Stomach smooth muscle (tissue), 2 donors: ENCODE data around the gene ZNF469.

ENCODE experiments used
- H3K27ac ChIP-seq: one replicate; pipeline ENCODE4 v1.7.0; 2013; ENCODE audit warnings: mild to moderate bottlenecking, low read length, inconsistent platforms
- H3K27me3 ChIP-seq, 2 donors: one replicate each; pipeline ENCODE4 v1.7.0; 2013; ENCODE audit warnings: low read length in 2 of 2; ENCODE audit not compliant: insufficient read depth in 2 of 2, control insufficient read depth in 1 of 2
- H3K36me3 ChIP-seq, 2 donors: one replicate each; pipeline ENCODE4 v1.7.0; 2013; ENCODE audit warnings: low read length in 2 of 2; ENCODE audit not compliant: control insufficient read depth in 2 of 2, insufficient read depth in 2 of 2
- H3K4me1 ChIP-seq: one replicate; pipeline ENCODE4 v1.7.0; 2013; ENCODE audit warnings: low read length; ENCODE audit not compliant: control insufficient read depth, insufficient read depth
- H3K4me3 ChIP-seq, 2 donors: one replicate each; pipeline ENCODE4 v1.7.0; 2013; ENCODE audit warnings: low read length in 2 of 2
- H3K9ac ChIP-seq, 2 donors: one replicate each; pipeline ENCODE4 v1.7.0; 2013; ENCODE audit warnings: low read length in 2 of 2, mild to moderate bottlenecking in 1 of 2
- H3K9me3 ChIP-seq, 2 donors: one replicate each; pipeline ENCODE4 v1.7.0; 2013; ENCODE audit warnings: low read length in 2 of 2; ENCODE audit not compliant: control insufficient read depth in 2 of 2
- donor health status: healthy.
- donor health status: Pancreatic carcinoma.

The ZNF469 gene

GRCh38 chr16:88414521-88415380, 32.0 kb downstream of the ZNF469 start:
- no peak overlapping the region for H3K4me3 ChIP-seq
- H3K36me3 ChIP-seq: no peaks in the 10 kb centered on the region
- H3K9ac ChIP-seq: no peak overlapping the region
- no peak overlapping the region for H3K27ac ChIP-seq
- peaks cover 0 to 2% of the 10 kb centered on the region in 2 donors for H3K27me3 ChIP-seq
- no peaks in the 10 kb centered on the region for H3K4me1 ChIP-seq
- no peaks in the 10 kb centered on the region for H3K9me3 ChIP-seq

DNA sequence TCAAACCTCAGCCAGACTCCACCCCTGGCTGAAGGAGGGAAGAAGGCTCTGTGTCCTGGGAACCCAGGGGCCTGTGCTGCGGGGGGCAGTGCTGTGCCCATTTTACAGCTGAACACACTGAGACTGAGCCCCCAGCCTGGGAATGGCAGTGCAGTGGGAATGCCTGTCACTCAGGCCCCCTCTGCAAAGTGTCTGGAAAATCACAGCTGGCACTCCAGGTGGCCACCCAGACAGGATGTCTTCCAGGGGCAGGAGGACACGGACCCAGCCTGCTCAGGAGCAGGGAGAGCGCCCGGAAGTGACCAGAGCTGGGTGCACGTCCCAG, 32.6 kb downstream of the ZNF469 start:
- peaks cover 0 to 4% of the 10 kb centered on the region in 2 donors for H3K27me3 ChIP-seq
- H3K4me1 ChIP-seq: no peaks in the 10 kb centered on the region
- H3K4me3 ChIP-seq: no peak overlapping the region
- H3K36me3 ChIP-seq: no peaks in the 10 kb centered on the region
- no peak overlapping the region for H3K27ac ChIP-seq
- H3K9ac ChIP-seq: no peak overlapping the region
- no peaks in the 10 kb centered on the region for H3K9me3 ChIP-seq

GRCh38 chr16:88415713-88416323, 33.1 kb downstream of the ZNF469 start:
- H3K27ac ChIP-seq: no peak overlapping the region
- H3K4me1 ChIP-seq: no peaks in the 10 kb centered on the region
- H3K9me3 ChIP-seq: no peaks in the 10 kb centered on the region
- no peak overlapping the region for H3K4me3 ChIP-seq
- H3K27me3 ChIP-seq: peaks cover 0 to 7% of the 10 kb centered on the region in 2 donors
- H3K36me3 ChIP-seq: no peaks in the 10 kb centered on the region
- H3K9ac ChIP-seq: no peak overlapping the region

GRCh38 chr16:88416686-88417085, 33.9 kb downstream of the ZNF469 start:
- Histone ChIP-seq H3K9me3 (no peaks in the 10 kb centered on the region), H3K36me3 (no peaks in the 10 kb centered on the region), H3K27ac (no peak overlapping the region), H3K4me3 (no peak overlapping the region), H3K27me3 (peaks cover 0 to 7% of the 10 kb centered on the region in 2 donors), H3K9ac (no peak overlapping the region), H3K4me1 (no peaks in the 10 kb centered on the region)

- Histone ChIP-seq H3K4me1 (no peaks in the 10 kb centered on the region), H3K9me3 (no peaks in the 10 kb centered on the region), H3K27me3 (peaks cover 0 to 7% of the 10 kb centered on the region in 2 donors), H3K36me3 (no peaks in the 10 kb centered on the region), H3K9ac (no peak overlapping the region), H3K4me3 (no peak overlapping the region), H3K27ac (no peak overlapping the region)
Observed at GRCh38 chr16:88417684-88418476, 35.1 kb downstream of the ZNF469 start.

DNA sequence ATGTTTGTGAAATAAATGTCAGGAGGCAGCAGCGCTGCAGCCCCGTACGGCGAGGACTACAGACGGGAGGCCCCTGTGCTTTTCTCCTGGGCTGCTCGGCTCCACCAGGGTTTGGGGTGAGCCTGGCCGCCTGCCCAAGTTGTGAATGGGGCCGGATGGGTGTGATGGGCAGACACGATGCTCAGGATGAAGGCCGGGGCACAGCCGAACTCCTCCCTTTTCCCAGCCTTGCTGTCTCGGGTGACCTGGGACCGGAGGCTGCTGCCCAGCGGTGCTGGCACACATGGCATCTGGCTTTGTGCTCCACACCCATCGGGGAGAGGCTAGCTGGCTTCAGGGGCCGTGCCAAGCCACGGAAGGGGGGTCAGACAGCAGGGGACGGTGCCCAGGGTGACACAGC, 36.1 kb downstream of the ZNF469 start:
- H3K27me3 ChIP-seq: peaks cover 0 to 7% of the 10 kb centered on the region in 2 donors
- H3K9me3 ChIP-seq: no peaks in the 10 kb centered on the region
- no peak overlapping the region for H3K27ac ChIP-seq
- H3K4me1 ChIP-seq: no peaks in the 10 kb centered on the region
- no peak overlapping the region for H3K9ac ChIP-seq
- H3K36me3 ChIP-seq: no peaks in the 10 kb centered on the region
- no peak overlapping the region for H3K4me3 ChIP-seq

DNA sequence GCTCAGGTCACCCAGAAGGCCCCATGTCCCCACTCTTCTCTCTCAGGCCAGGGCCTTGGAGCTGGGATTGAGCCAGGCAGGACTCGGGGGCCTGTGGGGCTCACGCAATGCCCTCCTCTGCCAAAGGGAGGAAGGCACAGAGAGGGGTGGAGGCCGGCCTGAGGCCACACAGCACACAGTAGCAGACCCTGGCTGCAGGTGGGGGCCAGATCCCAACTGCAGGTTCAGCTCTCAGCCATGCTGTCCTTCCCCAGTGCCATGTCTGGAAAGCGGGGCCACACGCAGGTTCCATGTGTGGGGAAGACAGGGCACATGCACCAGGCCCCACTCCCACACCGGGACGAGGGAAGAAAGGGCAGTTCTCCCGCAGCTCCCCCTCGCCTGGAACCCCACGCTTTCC, 37.0 kb downstream of the ZNF469 start:
- no peak overlapping the region for H3K27ac ChIP-seq
- H3K4me3 ChIP-seq: no peak overlapping the region
- peaks cover 0 to 7% of the 10 kb centered on the region in 2 donors for H3K27me3 ChIP-seq
- no peak overlapping the region for H3K9ac ChIP-seq
- no peaks in the 10 kb centered on the region for H3K9me3 ChIP-seq
- H3K4me1 ChIP-seq: no peaks in the 10 kb centered on the region
- no peaks in the 10 kb centered on the region for H3K36me3 ChIP-seq

DNA sequence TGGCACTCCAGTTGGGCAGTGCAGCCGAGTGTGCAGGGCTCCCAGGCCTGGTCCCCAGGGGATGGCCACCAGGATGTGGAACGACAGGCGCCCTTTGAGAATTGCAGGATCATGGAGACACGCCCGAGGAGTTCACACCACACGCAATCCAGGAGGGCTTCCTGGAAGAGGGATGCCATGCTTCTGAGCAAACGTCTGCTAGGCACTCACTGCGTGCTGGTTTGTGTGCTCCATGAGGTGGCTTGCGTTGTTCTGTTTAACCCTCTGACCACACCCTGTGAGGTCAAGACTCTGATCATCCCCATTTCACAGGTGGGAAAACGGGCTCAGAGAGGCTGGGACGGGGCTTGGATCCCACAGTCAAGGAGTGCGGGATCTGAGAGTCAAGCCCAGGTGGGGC, 37.7 kb downstream of the ZNF469 start:
- Histone ChIP-seq H3K36me3 (no peaks in the 10 kb centered on the region), H3K27me3 (peaks cover 0 to 7% of the 10 kb centered on the region in 2 donors), H3K4me1 (no peaks in the 10 kb centered on the region), H3K9me3 (no peaks in the 10 kb centered on the region), H3K9ac (no peak overlapping the region), H3K4me3 (no peak overlapping the region), H3K27ac (no peak overlapping the region)

DNA sequence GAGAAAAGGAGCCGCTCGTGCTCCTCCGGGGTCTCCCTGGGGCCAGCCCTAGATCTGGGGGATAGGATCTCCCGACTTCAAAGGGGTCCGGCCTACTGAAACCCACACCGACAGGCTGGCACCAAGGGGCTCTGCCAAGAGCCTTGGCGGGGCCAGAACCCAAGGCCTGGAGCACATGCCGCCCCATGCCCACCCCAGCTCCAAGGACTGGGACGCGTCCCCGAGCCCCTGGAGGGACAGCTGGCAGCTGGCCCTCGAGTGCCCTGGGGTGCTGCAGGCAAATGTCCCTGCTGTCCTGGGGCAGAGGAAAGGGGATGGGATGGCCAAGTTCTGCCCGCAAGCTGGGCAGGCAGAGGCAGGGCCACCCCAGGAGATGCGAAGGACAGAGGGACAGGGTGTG, 38.5 kb downstream of the ZNF469 start:
- H3K9ac ChIP-seq: no peak overlapping the region

GRCh38 chr16:88421871-88422433, 39.2 kb downstream of the ZNF469 start:
- H3K9me3 ChIP-seq: no peaks in the 10 kb centered on the region
- H3K27me3 ChIP-seq: peaks cover 0 to 7% of the 10 kb centered on the region in 2 donors
- H3K27ac ChIP-seq: no peak overlapping the region
- H3K4me3 ChIP-seq: no peak overlapping the region
- H3K36me3 ChIP-seq: no peaks in the 10 kb centered on the region
- no peaks in the 10 kb centered on the region for H3K4me1 ChIP-seq
- no peak overlapping the region for H3K9ac ChIP-seq

More for the DNA sequence above, 38.5 kb downstream of the ZNF469 start:
- Histone ChIP-seq H3K9me3 (no peaks in the 10 kb centered on the region), H3K4me3 (no peak overlapping the region), H3K36me3 (no peaks in the 10 kb centered on the region), H3K27ac (no peak overlapping the region), H3K4me1 (no peaks in the 10 kb centered on the region), H3K27me3 (peaks cover 0 to 7% of the 10 kb centered on the region in 2 donors)
